ENCODE data around the gene SNX11.
A peak's percentile ranks its signal among the peaks of the same experiment; 100 is the strongest.

SNX11 gene

GRCh38 chr17:48128400-48128799 is 20.8 kb downstream of the SNX11 start:
- FAIRE-seq (no peak), DNase-seq (ENCODE audit: low spot score) (no peak)

GRCh38 chr17:48129981-48130380 is 22.4 kb downstream of the SNX11 start:
- FAIRE-seq: no peak
- DNase-seq (ENCODE audit: low spot score): no peak

DNA sequence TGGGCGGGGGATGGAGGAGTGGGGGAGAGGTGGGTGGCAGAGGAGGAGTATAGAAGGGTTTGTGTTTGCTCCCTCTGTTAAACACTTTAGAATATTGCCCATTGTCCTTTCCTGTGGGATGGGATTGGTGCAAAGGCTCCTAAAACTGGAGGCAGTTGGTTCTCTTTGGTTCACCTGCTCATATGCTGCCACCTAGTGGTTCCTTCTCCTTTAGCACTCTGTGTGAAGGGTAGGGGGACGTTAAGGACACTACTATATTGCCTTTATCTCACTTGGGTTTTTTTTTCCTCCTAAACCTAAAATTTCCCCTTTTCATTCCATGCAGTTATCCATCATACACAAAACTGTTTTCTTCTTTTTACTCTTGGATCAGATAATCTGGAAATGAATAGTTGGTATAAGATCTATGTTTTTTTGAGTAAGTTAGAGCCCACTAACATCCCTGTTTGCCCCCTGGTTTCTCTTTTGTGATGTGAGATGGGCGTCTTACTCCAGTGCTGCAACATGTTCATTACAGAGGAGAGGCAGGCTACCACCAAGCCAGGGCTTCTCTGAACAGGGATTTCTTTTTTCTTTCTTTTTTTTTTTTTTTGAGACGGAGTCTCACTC is 23.8 kb downstream of the SNX11 start:
- no peak for FAIRE-seq
- DNase-seq (ENCODE audit: low spot score): peak; percentile 71

DNA sequence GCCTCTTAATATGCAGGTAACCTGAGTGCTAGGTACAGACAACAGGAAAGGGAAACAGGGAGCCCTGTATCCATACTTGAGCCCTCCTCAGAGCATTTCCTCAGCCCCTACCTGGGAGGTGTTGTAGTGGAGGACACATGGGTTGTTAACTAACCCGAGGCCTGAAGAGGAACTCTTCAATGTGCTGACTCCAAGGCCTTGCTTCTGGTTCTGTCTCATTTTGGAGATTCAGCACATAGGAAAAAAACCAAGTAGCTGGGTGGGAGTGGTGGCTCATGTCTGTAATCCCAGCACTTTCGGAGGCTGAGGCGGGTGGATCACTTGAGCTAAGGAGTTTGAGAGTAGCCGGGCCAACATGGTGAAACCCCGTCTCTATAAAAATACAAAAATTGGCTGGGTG is 24.8 kb downstream of the SNX11 start:
- no peak for DNase-seq (ENCODE audit: low spot score)
- no peak for FAIRE-seq

DNA sequence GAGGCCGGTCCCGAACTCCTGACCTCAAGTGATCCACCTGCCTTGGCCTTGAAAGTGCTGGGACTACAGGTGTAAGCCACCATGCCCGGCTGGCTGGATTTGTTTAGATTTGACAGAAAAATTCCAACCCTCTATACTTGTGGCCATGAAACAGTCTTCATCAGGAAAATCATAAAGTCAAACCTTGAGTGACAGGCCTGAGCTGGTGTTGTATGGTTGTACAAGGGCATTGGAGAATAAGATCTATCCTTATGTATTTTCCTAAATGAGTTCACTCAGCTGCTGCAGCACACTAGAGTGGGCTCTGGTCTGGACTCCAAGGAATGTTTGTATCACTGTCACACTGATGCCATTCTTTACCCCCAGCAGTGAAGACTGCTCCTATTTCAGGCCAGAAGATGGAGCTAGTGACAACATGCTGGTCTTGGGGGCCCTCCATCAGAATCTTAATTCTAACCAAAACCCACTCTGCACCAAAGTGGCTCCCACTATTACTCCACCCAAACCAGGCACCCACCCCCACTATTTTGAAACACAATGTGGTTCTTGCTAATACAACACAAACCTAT is 27.4 kb downstream of the SNX11 start:
- DNase-seq (ENCODE audit: low spot score) (no peak), FAIRE-seq (no peak)

DNA sequence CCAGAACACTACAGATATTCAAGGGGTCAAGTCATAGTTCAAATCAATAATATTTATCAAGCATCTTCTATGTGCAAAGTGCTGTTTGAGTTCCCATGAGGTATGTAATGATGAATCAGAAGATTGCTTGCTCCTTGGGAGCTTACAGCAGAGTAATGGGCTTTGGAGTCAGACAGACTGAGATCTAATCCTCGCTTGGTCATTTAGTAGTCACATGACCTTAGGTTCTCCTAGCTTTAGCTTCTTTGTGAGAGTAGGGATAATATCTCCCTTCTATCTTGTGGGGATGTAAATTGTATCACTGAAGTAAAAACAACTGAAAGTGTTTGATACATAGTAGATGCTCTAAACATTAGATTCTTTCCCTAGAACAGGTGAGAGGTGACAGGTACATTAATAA is 30.1 kb downstream of the SNX11 start:
- DNase-seq (ENCODE audit: low spot score) (no peak), FAIRE-seq (no peak)

DNA sequence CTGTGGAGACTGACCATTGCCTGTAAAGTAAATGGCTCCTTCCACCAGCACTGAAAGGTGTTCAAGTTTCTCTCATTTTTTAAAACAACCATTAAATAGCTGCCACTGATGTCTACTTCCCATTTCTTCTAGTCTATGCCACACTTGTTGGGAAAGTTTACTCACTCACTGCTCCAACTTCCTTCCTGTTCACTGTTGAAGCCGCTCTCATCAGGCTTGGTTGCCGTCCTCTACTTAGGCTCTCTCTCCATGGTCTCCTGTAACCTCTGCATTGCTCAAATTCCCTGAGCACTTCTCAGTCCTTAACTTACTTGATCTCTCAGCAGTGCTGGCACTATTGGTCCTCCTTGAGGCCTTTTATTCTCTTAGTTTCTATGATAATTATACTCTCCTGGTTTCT is 32.4 kb downstream of the SNX11 start:
- FAIRE-seq: no peak

GRCh38 chr17:48143629-48144028 is 36.1 kb downstream of the SNX11 start:
- FAIRE-seq: no peak

More for the DNA sequence above, 32.4 kb downstream of the SNX11 start:
- DNase-seq (ENCODE audit: low spot score): no peak

DNA sequence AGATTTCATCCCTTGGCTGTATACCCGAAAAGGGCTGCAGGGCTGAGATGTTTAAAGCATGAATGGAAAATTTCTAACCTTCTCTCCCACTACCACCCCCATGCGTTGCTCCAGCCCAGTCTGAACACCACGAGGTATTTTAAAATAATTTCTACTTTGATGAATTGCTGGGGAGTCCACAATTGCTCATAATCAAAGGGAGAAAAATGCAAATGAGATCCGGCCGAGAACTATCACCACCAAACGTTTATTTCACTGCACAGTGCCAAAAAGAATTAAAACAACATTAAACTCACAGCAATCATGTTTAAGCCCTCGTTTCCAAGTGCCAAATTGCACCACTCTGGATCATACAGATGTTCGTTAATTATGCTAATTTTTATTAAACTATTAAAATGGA is 36.7 kb downstream of the SNX11 start:
- FAIRE-seq (no peak), DNase-seq (ENCODE audit: low spot score) (no peak)

More at GRCh38 chr17:48143629-48144028, 36.1 kb downstream of the SNX11 start:
- no peak for DNase-seq (ENCODE audit: low spot score)

- no peak for DNase-seq (ENCODE audit: low spot score)
- no peak for FAIRE-seq
Observed at GRCh38 chr17:48144976-48145798, 37.6 kb downstream of the SNX11 start.

- DNase-seq (ENCODE audit: low spot score) (no peak), FAIRE-seq (peak; percentile 52)
Observed at GRCh38 chr17:48148029-48148770, 40.6 kb downstream of the SNX11 start.

DNA sequence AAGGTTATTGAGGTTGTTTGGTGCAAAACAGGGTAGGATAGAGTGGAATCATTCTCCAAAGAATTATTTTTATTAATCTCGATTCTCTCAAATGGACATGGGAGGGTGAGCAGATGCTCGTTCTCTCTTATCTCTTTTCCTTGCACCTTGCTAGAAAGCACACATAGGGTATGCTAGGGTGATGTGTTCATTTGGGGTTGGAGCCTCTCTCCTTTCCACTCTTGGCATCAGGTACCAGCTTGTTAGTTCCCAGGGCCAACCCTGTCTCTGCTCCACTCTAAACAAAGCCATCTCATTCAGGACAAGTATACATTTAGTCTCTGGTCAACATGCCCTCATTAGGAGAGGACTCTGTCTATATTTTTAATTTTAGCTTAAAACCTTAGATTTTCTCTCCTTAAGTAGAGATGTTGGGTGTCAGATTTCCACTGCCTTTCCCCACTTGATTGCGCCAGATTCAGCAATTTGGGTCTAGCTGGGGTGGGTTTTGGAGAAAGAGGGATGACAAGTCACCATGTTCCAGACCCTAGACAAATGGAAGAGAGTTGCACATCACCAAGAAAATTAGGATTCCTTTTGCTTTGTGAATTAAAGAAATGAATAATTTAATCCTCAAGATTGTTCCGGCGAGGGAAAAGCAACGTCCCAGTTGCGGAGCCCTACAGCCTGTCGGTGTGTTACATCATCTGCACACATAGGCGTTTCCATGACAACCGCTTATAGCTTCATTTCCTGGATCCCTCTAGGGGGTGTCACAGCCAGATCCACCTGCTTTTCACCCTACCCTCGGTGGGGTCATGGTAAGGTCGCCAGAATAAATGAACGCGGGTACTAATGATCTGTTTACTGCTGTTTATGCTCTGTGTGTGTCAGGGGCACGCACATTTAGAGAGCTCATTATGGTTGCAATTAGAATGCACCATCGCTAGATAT is 41.6 kb downstream of the SNX11 start:
- no peak for FAIRE-seq
- DNase-seq (ENCODE audit: low spot score): peak; percentile 39

- FAIRE-seq (no peak), DNase-seq (ENCODE audit: low spot score) (no peak)
Observed at GRCh38 chr17:48149787-48150463, 42.4 kb downstream of the SNX11 start.

GRCh38 chr17:48150597-48151001 is 43.0 kb downstream of the SNX11 start:
- FAIRE-seq (no peak), DNase-seq (ENCODE audit: low spot score) (no peak)

DNA sequence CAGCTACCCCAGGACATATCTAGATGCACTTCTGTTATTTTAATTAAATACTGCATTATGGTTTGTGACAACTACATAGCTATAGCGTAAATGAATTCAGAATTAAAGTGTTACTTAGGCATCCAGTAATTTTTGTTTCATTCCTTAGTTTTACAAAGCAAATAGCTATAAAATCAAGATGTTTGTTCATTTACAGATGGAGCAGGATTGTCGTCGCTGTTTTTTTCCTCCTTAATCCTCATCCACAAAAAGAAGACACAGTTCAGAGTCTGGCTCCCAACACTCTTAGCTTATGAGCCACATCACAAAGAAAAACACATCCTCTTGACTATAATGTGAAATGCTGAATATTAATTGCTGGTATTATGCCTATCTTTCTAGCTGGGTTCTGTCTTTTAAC is 43.7 kb downstream of the SNX11 start:
- DNase-seq (ENCODE audit: low spot score) (no peak), FAIRE-seq (no peak)

GRCh38 chr17:48152289-48152688 is 44.7 kb downstream of the SNX11 start:
- no peak for FAIRE-seq
- no peak for DNase-seq (ENCODE audit: low spot score)

- FAIRE-seq (peak; percentile 56), DNase-seq (ENCODE audit: low spot score) (peak; percentile 71)
Observed at GRCh38 chr17:48153691-48154358, 46.3 kb downstream of the SNX11 start.

DNA sequence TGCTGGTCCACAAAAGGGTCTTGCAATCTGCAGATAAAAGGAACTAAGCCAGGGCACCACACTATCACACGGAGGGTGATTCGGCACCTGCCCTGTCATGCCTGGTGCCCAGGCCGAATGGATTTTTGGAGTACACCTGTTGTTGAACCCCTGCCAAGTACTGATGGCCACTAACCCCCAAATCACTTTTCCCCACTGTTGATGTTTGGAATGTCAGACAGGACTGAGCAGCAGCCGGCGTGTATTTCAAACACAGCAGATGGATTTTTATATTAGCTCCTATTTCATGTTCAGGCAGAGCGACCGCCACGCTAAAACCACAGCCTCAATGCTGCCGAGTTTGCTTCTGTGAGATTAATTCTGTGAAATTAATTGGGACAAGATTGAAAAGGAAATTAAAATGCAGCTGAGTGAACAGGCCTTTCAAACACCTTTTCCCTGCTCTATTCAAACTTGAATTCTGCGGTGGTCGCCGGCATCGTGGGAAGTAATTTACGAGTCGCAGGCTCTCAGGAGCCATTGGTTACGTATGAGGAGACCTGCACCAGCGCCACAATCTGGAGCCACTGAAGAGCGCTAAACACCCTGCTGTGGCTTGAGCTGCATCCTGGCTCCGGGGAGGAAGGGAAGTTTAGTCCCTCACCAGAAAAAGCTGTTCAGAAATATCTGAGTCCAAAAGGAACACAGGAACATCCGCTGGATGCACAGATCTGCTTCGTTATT is 48.5 kb downstream of the SNX11 start:
- FAIRE-seq: no peak
- no peak for DNase-seq (ENCODE audit: low spot score)

GRCh38 chr17:48159232-48159631 is 51.7 kb downstream of the SNX11 start:
- no peak for DNase-seq (ENCODE audit: low spot score)
- no peak for FAIRE-seq
